Breast epithelium (tissue), 3 donors: Measurements from ENCODE around the gene RALY.

Experiments
- POLR2A ChIP-seq: fragments of 450-650 bp; IDR thresholded peaks from one replicate; pipeline ENCODE4 v1.6.1; 2016; ENCODE audit warnings: antibody characterized with exemption, mild to moderate bottlenecking, moderate library complexity
- TF ChIP-seq, protein P1 (sequence below), 3 donors: fragments of 450-650 bp; IDR thresholded peaks; one replicate each; pipeline ENCODE4 v1.5.1; 2016 to 2017; ENCODE audit warnings: antibody characterized with exemption in 3 of 3, mild to moderate bottlenecking in 3 of 3, moderate library complexity in 3 of 3

- TF ChIP-seq, protein P1, sequence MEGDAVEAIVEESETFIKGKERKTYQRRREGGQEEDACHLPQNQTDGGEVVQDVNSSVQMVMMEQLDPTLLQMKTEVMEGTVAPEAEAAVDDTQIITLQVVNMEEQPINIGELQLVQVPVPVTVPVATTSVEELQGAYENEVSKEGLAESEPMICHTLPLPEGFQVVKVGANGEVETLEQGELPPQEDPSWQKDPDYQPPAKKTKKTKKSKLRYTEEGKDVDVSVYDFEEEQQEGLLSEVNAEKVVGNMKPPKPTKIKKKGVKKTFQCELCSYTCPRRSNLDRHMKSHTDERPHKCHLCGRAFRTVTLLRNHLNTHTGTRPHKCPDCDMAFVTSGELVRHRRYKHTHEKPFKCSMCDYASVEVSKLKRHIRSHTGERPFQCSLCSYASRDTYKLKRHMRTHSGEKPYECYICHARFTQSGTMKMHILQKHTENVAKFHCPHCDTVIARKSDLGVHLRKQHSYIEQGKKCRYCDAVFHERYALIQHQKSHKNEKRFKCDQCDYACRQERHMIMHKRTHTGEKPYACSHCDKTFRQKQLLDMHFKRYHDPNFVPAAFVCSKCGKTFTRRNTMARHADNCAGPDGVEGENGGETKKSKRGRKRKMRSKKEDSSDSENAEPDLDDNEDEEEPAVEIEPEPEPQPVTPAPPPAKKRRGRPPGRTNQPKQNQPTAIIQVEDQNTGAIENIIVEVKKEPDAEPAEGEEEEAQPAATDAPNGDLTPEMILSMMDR (IDR thresholded peaks at IDR 0.05) = no peak
- no peak for TF ChIP-seq POLR2A
These were observed 8.4 kb upstream of the RALY start for GRCh38 chr20:33985280-33985679.
